NCI-H146 treated with DMSO at 0.1 percent for 48 hours (cell line): Measurements from ENCODE around the gene CLDN25.

Experiments used
- DNase-seq: peaks from one replicate; lab custom pipeline; 2025; ENCODE audit not compliant: unreplicated experiment; lab: John Stamatoyannopoulos, UW

CLDN25 gene

DNA sequence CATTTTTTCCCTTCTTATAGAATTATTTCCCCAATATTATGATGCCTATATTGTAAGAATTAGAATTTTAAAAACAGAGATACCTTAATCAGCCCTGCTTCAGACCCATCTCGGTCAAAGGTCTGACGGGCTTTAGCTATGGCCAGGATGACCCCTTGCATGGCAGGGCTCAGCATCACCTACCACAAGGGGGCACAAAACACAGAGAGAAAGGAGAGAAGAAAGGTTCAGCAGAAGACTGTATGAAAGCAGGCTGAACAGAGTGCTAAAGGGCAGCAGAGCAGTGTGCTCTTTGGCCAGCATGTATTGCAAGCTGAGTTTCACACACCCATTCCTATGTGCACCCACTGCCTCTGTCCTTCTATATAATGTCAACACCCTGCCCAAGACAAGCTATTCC lies 26.8 kb downstream of the CLDN25 start:
- peak; percentile 37 for DNase-seq

DNA sequence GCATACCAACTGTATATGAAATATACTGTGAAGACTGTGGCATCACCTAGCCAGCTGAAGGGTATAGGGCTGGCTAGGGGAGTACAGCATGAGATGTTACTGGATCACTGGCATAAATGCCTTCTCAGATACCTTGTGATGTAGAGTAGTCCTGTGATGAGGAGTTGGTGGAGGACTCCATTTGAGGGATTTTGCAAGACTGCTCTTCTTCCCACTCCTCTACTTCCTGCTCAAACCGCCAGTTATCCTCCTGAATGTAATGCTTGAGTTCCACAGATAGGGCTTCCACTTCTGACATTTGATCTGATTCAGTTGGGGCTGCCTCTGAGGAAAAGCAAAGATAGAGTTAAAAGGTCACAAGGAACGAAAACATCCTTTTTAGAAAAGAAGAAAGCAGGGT lies 29.3 kb downstream of the CLDN25 start:
- DNase-seq, result no peak

DNA sequence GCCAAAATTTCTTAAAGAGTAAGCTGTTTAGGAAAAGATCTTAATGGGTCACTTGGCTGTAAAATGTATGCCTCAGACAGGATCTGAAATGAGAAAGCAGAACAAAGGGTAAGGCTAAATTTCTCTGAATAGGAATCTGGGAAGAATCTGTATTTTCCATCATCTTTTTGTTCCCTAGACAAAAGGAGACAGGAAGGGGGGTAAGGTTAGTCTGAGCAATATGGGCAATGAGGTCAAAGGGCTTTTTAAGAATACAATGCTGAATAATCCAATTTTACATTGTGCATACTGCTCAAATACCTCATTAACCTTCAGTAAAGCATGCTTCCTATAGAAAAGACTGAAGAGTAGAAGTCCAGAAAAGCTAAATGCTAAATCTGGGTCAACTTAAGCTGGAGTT lies 34.6 kb downstream of the CLDN25 start:
- DNase-seq, result no peak

DNA sequence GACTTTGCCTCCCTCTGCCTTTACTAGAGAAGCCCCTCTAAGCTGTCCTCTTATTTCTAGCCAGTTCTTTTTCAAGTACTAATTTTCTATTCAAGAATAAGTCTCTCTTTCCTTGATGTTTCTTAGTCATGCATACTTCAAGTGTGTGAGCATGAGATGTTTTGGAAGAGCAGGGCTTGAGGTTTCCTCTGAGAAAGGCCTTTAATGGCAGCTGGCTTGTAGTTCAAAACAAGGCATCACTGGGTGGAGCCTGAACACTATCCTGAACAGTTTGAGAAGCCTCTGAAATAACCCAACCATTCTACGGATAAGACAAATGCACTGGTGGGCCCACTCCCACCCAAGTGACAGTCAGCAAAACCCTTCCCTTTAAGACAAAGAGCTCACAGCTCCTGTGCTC lies 37.6 kb downstream of the CLDN25 start:
- DNase-seq, result no peak

DNA sequence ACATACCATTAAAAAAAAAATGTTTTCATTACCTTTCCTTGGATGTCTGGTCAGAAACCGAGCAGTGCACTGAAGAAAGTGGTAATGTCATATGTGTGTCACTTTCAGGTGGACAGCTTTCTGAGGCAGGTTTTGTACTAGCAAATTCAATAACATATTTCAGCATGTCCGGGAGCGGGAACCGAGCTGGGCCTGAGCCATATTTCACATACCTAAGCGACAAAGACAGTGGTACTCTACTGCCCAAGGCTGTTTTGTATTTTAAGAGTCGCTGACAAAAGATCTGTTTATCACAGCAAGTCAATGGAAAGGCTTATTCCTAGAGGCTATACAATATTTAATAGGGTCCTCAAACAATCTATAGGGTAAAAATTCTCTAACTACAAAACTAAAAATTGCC lies 38.0 kb downstream of the CLDN25 start:
- no peak for DNase-seq

DNA sequence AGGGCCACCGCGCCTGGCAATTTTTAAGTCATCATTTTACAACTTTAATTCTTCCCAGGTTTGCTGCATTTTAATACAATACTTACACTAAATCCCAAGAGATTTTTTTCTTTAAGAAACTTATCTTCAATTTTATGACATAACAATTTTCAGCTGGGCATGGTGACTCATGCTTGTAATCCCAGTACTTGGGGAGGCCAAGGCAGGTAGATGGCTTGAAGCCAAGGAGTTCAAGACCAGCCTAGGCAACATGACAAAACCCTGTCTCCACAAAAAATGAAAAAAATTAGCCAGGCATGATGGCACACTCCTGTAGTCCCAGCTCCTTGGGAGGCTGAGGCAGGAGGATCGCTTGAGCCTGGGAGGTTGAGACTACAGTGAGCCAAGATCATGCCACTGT lies 38.8 kb downstream of the CLDN25 start:
- DNase-seq, result no peak

DNA sequence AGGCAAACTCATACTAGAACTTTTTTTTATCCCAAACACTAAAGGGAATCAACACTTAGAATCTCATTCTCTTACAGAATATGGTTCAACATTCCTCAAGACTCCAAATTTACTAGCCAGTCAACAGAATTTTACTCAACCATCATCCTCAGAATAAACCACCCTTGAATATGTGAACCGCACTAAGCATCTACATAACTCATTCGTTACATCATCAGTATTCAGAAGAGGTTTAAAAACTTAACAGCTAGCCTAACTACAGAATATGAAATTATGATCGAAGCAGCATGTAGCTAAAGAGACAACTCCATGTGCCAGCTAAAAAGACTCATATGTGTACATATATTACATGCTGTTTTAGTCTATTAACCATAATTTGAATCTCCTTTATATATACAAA lies 47.9 kb downstream of the CLDN25 start:
- DNase-seq, result no peak

DNA sequence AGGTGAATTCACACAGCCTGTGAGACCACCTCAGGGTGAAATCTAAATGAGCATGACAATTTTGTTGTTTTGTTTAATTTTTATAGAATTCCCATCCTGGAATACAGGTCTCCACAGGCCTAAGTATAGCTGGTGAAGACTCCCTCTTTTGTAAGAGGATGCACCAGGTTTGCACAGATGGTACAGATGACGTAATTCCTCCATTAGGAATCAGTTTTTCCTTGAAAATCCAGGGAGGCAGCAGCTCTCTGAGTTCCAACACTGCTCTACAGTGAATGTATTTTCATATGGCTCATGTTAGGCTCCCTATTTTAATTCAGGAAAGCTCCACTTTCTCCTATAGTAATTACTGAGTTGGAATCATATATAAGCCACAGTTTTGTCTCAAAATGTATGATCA lies 48.6 kb downstream of the CLDN25 start:
- DNase-seq, result no peak

DNA sequence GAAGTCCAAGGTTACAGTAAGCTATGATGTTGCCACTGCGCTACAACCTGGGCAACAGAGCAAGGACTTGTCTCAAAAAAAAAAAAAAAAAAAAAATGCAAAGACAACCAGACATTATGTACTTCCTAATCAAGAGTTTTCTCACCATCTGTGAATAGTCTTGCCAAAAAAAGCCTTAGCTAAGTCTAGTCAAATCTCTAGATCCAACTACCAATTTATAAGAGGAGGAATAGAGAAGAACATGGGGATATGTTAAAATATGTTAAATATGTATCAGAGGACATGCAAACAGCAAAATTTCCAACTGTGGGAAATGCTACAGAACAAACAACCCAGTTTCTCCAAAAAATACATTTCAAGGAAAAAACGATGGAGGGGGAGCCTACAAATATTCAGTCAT lies 50.2 kb downstream of the CLDN25 start:
- no peak for DNase-seq
